IPS-18c (cell line): Measurements from ENCODE around the gene IFT43.

Source experiments
- H3K4me3 ChIP-seq: 2 replicates; pipeline ENCODE4 v1.7.0; 2013; ENCODE audit warnings: low read depth, mild to moderate bottlenecking, low read length, moderate library complexity; ENCODE audit not compliant: insufficient read depth
- H3K9me3 ChIP-seq: one replicate; pipeline ENCODE4 v1.6.1; 2013; ENCODE audit warnings: mild to moderate bottlenecking, low read length, moderate library complexity; ENCODE audit not compliant: control insufficient read depth, insufficient read depth

IFT43 gene

GRCh38 chr14:76086636-76087035 is 101.1 kb downstream of the IFT43 start:
- Histone ChIP-seq H3K4me3 (no peak overlapping the region), H3K9me3 (no peaks in the 10 kb centered on the region)

DNA sequence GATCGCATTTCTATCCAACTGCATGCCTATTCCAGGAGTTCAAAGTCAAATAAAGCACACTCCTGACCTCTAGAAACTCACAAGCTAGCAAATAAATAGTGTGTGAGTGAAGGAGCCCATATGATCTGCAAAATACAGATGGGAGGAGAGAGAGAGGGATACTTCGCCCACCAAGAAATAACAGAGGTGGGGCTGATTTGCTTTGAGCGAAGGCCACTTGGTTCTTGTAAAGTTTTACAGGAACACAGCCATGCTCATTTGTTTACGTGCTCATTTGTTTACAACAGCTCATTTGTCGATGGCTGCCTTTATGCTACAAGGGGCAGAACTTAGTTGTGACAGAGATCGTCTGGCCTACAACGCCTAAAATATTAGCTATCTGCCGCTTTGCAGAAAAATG is 102.8 kb downstream of the IFT43 start:
- no peaks in the 10 kb centered on the region for H3K9me3 ChIP-seq
- no peak overlapping the region for H3K4me3 ChIP-seq

DNA sequence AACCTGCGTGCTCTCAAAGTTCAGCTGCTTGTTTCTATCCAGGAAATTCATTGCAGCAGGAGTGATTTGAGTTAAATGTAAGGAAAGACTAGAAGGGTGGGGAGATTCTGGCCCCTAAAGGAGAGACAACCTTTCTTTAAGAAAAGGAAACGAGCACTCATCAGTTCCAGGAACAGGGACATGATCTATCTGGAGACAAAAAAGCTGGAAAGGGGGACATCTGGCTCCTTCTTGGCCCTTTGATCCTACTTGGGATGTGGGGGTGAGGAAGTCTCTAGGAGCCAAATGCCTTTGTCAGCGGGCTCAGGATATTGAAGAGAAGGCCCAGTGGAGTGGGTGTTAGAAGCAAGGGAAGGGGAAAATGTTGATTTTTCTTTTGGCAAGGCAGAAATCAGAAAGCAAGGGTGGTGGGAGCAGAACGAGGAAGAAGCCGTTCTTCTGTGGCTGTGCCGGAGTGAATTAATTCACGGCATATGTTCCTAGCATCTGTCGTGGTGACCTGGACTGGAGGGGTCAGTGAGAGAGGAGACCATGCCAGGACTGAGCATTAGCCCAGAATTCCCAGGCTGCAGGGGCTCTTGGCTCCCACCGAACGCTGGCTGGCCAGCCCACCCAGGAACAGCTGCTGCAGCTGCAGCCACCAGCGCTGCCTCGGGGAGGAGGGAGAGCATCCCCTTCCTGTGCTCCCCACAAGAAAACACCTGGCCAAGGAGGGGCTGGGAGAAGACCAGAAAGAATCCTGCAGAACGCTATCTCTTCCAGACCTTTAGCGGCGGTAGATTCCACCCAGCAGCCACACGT is 103.4 kb downstream of the IFT43 start:
- Histone ChIP-seq H3K4me3 (no peak overlapping the region), H3K9me3 (no peaks in the 10 kb centered on the region)

GRCh38 chr14:76089575-76089974 is 104.0 kb downstream of the IFT43 start:
- H3K9me3 ChIP-seq: no peaks in the 10 kb centered on the region
- no peak overlapping the region for H3K4me3 ChIP-seq

GRCh38 chr14:76090616-76091391 is 105.2 kb downstream of the IFT43 start:
- H3K4me3 ChIP-seq: no peak overlapping the region

DNA sequence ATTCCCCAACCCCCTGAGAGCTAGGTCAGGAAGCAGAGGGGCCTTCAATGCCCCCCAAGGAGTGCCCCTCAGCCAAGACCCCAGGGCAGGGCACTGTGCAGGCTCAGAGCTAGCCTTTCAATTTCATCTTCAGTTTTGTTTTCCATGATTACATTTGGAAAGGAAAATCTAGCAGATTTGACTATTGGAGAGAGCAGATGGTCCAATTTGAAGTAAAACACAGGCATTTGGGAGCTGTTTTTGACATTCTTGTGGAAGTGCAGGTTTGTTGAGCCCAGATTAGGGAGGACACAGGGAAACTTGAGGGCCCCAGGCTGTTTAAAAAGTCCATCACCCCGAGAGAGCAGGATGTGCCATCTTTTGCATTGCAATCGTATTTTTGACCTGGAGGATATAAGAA is 107.5 kb downstream of the IFT43 start:
- Histone ChIP-seq H3K4me3 (no peak overlapping the region), H3K9me3 (no peaks in the 10 kb centered on the region)

More at GRCh38 chr14:76090616-76091391, 105.2 kb downstream of the IFT43 start:
- H3K9me3 ChIP-seq: no peaks in the 10 kb centered on the region

- no peak overlapping the region for H3K4me3 ChIP-seq
- H3K9me3 ChIP-seq: no peaks in the 10 kb centered on the region
These were observed 110.7 kb downstream of the IFT43 start for GRCh38 chr14:76096257-76096656.

GRCh38 chr14:76097547-76097946 is 112.0 kb downstream of the IFT43 start:
- Histone ChIP-seq H3K4me3 (no peak overlapping the region), H3K9me3 (no peaks in the 10 kb centered on the region)

- H3K9me3 ChIP-seq: no peaks in the 10 kb centered on the region
- no peak overlapping the region for H3K4me3 ChIP-seq
These were observed 112.5 kb downstream of the IFT43 start for GRCh38 chr14:76098047-76098446.

DNA sequence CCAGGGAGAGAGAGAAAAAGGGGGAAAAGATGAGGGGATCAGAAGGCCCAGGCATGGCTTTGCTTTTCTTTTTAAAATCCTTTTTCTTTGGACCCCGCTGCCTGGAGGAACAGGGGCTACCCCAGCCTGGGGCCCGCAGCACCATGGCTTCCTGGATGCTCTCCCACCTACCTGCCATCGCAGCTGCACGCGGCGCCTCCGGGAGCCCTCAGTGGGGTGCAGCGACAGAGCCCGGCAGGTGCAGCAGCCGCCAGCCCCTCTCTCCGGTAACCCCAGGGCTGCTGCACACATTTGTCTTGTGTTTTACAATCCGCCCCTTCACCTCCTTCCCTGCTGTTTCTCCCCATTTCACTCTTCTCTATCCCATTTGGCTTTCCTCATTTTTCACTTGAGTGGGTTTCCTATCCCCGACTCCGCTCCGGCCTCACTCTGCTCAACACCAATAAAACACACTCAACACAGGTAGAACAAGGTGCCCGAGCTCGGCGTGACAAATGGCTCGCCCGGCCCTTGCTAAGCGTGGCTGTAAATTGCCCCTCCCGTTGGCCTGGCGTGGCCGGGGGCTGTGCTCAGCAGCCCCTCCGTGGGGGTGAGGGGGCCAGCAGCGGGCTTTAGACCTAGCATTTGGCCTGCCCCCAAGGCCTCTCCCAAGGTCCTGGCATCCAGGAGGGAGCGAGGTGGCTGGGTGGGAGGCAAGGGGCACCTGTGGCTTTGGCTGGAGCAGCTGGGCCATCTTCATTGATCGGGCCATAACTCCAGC is 113.5 kb downstream of the IFT43 start:
- H3K9me3 ChIP-seq: no peaks in the 10 kb centered on the region
- no peak overlapping the region for H3K4me3 ChIP-seq

DNA sequence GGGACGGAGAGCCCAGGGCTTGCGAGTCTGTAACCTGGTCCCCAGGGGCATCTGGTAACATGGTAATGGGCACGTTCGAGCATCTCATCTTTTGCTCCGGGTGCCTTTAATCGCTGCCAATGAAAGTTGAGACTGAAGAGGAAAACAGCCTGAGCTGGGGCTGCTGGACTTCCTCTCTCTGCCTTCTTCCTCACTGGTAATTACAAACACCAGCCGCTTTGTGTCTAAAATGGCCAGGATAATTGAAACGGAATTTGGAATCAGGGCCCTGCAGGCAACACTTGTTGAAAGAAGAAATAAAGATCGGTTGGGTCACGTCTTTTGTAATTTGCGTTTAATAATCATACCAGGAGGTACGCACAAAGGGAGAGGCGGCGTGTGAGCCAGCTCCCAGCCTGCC is 114.7 kb downstream of the IFT43 start:
- H3K9me3 ChIP-seq: no peaks in the 10 kb centered on the region
- H3K4me3 ChIP-seq: no peak overlapping the region

- H3K4me3 ChIP-seq: no peak overlapping the region
- H3K9me3 ChIP-seq: no peaks in the 10 kb centered on the region
These were observed 116.1 kb downstream of the IFT43 start for GRCh38 chr14:76101391-76102379.

GRCh38 chr14:76104802-76105355 is 119.3 kb downstream of the IFT43 start:
- Histone ChIP-seq H3K4me3 (no peak overlapping the region), H3K9me3 (no peaks in the 10 kb centered on the region)

GRCh38 chr14:76106188-76106587 is 120.6 kb downstream of the IFT43 start:
- H3K4me3 ChIP-seq: no peak overlapping the region
- peaks cover 2% of the 10 kb centered on the region for H3K9me3 ChIP-seq

DNA sequence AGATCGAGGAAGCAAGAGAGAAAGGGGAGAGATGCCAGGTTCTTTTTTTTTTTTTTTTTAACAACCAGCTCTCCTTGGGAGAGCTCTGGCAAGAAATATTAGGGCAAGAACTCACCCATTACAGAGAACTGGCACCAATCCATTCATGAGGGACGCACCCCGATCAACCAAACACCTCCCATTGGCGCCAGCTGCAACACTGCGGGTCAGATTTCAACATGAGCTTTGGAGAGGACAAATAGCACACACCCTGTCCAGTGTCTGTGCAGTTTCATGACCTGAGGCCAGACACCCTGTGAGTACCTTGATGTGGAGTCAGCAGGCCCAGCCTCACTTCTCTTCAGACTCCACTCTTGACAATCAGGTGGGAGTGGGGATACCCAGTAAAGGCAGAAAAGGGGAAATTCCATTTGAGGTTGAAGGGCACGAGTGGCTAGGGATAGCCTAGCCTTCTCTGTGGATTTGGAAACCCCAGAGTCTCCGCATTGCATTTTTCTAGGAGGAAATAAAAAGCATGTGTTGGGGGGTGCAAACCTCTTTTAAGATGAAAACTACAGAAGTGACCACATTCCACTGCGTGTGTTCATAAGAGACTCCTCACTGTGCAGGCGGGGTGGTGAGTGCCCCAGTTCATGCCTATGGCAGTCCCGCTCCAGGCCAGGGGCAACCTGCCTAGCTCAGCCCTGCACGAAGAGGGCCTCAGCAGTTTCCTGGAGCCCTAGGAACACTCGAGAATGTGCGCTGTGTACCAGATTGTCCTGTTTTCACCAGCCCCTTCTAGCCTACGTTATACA is 123.7 kb downstream of the IFT43 start:
- Histone ChIP-seq H3K4me3 (no peak overlapping the region), H3K9me3 (peaks cover 2% of the 10 kb centered on the region)
